ENCODE data around the gene TAS2R42. TPM values are rescaled to one million over a fixed set of nuclear protein-coding genes. Genes with fewer than 3 reads are reported as not detected.
A peak's percentile ranks its signal among the peaks of the same experiment; 100 is the strongest.

TAS2R42 gene, protein sequence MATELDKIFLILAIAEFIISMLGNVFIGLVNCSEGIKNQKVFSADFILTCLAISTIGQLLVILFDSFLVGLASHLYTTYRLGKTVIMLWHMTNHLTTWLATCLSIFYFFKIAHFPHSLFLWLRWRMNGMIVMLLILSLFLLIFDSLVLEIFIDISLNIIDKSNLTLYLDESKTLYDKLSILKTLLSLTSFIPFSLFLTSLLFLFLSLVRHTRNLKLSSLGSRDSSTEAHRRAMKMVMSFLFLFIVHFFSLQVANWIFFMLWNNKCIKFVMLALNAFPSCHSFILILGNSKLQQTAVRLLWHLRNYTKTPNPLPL
- not detected for total RNA-seq

- H3K27me3 ChIP-seq, result no peaks in the 10 kb centered on the region
- H3K4me1 ChIP-seq, result no peaks in the 10 kb centered on the region
- no peak within 1 kb of the TSS for H3K4me3 ChIP-seq (replicated peaks in 1 of 3)
- TF ChIP-seq POLR2A (IDR thresholded peaks at IDR 0.05), result no peak
- no peak for TF ChIP-seq CTCF (IDR thresholded peaks at IDR 0.05)
- no peak within 1 kb of the TSS for H3K27ac ChIP-seq
- no peaks in the 10 kb centered on the region for H3K9me3 ChIP-seq
- no peaks in the 10 kb centered on the region for H3K36me3 ChIP-seq
- intact Hi-C loops (cut with DNase I), result no loop called here
- WGBS, 2 donors, result 52 to 58% methylated on average over 2 of the region's 2 CpGs
- DNase-seq, result no peak
Measured at GRCh38 chr12:11186837-11187236, at the start of gene TAS2R42. Gene TAS2R42, minus strand, starts transcription at chr12:11186937. Its CDS starts 0 bp downstream, at chr12:11186937.

DNA sequence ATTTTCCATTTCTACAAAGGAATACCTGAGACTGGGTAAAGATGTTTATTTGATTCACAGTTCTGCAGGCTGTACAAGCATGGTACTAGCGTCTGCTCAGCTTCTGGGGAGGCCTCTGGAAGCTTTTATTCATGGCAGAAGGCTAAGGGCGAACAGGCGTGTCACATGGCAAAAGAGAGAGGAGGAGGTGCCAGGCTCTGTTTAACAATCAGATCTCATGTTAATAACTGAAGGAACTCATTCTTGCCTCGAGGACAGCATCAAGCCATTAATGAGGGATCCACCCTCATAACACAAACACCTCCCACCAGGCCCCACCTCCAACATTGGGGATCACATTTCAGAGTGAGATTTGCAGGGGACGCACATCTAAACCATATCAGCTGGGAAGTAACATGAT is 46.8 kb upstream of the TAS2R42 start:
- Histone ChIP-seq H3K9me3 (no peaks in the 10 kb centered on the region), H3K4me3 (replicated peaks in 1 of 3) (no peak overlapping the region), H3K36me3 (no peaks in the 10 kb centered on the region), H3K27me3 (no peaks in the 10 kb centered on the region), H3K27ac (no peak overlapping the region), H3K4me1 (no peaks in the 10 kb centered on the region)
- TF ChIP-seq CTCF (IDR thresholded peaks at IDR 0.05), result no peak
- TF ChIP-seq POLR2A (IDR thresholded peaks at IDR 0.05), result no peak
- DNase-seq, result no peak
- intact Hi-C loops (cut with DNase I), result no loop called here
- 74 to 78% methylated on average over 5 of the region's 5 CpGs for WGBS, 2 donors

DNA sequence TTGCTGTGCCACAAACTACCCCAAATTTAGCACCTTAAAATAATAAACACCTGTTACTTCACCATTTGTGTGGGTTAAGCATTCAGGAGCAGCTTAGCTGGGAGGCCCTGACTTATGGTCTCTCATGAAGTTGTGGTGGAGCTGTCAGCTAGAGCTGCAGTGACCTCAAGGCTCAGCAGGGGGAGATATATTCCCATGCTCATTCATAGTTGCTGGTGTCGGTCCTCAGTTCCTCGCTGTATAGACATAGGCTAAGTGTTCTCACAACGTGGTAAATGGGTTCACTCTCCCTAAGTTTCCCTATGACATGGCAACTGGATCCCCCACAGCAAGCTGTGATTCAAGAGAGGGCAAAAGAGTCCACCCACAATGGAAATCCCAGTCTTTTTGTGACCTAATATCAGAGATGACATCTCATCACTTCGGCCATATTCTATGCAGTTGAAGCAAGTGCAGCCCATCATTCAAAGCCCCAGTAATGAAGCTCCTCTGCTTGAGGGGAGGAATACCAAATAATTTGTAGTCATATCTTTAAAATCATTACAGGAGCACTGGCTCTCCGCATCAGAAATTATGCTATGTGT is 41.7 kb upstream of the TAS2R42 start:
- no peak overlapping the region for H3K4me3 ChIP-seq (replicated peaks in 1 of 3)
- no peaks in the 10 kb centered on the region for H3K27me3 ChIP-seq
- DNase-seq, result peak; percentile 17 to 22
- no peaks in the 10 kb centered on the region for H3K9me3 ChIP-seq
- no peak overlapping the region for H3K27ac ChIP-seq
- no peaks in the 10 kb centered on the region for H3K4me1 ChIP-seq
- WGBS, 2 donors, result 43 to 49% methylated on average over 5 of the region's 5 CpGs
- intact Hi-C loops (cut with DNase I), result no loop called here
- no peaks in the 10 kb centered on the region for H3K36me3 ChIP-seq
- peak in 2 of 6 experiments; percentile 33 to 37 for TF ChIP-seq CTCF (IDR thresholded peaks at IDR 0.05)
- no peak for TF ChIP-seq POLR2A (IDR thresholded peaks at IDR 0.05)

DNA sequence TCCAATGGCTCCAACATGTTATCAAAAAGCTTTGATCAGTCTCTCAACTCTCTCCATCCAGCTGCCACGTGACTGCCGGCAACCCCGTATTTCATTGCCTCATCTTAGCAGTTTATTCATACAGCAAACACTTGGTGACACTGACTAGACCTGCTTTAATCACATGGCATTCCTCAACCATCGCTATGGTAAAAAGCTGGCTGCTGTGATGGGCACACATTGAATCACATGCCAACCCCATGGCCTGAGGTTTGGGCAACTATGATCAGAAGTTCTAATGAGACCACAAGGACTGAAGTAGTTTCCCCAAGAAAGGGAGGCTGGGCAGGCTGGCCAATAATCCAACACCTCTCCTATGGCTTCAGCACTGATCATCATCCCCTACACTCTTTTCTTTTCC is 40.6 kb upstream of the TAS2R42 start:
- no peak for TF ChIP-seq CTCF (IDR thresholded peaks at IDR 0.05)
- no peak for TF ChIP-seq POLR2A (IDR thresholded peaks at IDR 0.05)
- no peak overlapping the region for H3K27ac ChIP-seq
- H3K4me1 ChIP-seq, result no peaks in the 10 kb centered on the region
- no peaks in the 10 kb centered on the region for H3K36me3 ChIP-seq
- no peak overlapping the region for H3K4me3 ChIP-seq (replicated peaks in 1 of 3)
- DNase-seq, result no peak
- H3K9me3 ChIP-seq, result no peaks in the 10 kb centered on the region
- intact Hi-C loops (cut with DNase I), result no loop called here
- WGBS, 2 donors, result 85 to 89% methylated on average over 4 of the region's 4 CpGs
- no peaks in the 10 kb centered on the region for H3K27me3 ChIP-seq

DNA sequence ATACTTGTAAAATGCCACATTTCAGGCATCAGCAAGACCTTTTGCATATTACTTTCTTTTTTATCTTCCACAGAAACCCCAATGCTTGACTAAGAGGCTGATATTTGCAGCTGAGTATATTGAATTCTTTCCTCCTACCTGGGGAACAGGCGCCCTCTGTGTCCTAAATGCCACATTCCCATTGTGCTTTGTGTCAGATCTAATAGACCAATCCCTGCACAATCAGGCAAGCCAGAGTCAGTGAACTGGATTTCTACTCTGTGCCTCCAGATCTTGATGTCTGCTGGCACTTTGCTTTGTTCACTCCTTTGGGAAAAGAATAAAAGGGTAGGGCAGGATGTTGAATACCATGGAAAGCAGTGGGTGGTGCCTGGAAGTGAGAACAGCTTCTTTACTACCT is 22.4 kb upstream of the TAS2R42 start:
- DNase-seq, result no peak
- H3K27me3 ChIP-seq, result no peaks in the 10 kb centered on the region
- no peaks in the 10 kb centered on the region for H3K9me3 ChIP-seq
- H3K4me3 ChIP-seq (replicated peaks in 1 of 3), result no peak overlapping the region
- H3K36me3 ChIP-seq, result no peaks in the 10 kb centered on the region
- no peaks in the 10 kb centered on the region for H3K4me1 ChIP-seq
- TF ChIP-seq CTCF (IDR thresholded peaks at IDR 0.05), result no peak
- TF ChIP-seq POLR2A (IDR thresholded peaks at IDR 0.05), result no peak
- WGBS, 2 donors, result 63 to 82% methylated on average over 1 of the region's 1 CpG
- no peak overlapping the region for H3K27ac ChIP-seq
- intact Hi-C loops (cut with DNase I), result no loop called here

All from thyroid gland (tissue), 4 donors.